Hippocampal formation (tissue), 2 donors: Measurements from ENCODE around the gene HUNK.
"Not testable (repeated sequence)": the region's sequence is repeated elsewhere in the genome, so short reads cannot be mapped to it uniquely, and the experiment has no call there.

Experiments
- DNase-seq, 2 donors: peaks; one replicate each; lab custom pipeline; 2025; lab: John Stamatoyannopoulos, UW

HUNK gene

GRCh38 chr21:31870472-31871193 lies 2.2 kb upstream of the HUNK start:
- DNase-seq, result no peak

- DNase-seq, result not testable (repeated sequence)
Observed at GRCh38 chr21:31871371-31871770, 1.4 kb upstream of the HUNK start.

DNA sequence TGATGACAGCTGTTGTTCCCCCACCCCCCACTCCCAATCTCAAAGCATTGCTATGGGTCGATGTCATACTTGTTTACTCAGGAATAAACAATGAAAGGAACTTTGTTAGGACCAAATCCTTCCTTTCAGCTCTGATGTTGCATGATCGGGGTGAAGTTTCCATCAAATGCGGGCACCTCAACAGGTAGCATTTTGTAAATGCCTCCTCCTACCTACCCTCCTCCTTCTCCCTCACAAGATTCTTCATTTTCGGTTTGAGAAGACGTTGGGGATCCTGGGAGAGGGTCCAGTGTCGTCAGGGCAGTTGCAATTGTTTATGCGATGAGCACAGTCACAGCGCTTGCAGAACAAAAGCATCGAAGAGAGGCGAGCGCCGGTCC lies 758 bp upstream of the HUNK start:
- no peak for DNase-seq

DNA sequence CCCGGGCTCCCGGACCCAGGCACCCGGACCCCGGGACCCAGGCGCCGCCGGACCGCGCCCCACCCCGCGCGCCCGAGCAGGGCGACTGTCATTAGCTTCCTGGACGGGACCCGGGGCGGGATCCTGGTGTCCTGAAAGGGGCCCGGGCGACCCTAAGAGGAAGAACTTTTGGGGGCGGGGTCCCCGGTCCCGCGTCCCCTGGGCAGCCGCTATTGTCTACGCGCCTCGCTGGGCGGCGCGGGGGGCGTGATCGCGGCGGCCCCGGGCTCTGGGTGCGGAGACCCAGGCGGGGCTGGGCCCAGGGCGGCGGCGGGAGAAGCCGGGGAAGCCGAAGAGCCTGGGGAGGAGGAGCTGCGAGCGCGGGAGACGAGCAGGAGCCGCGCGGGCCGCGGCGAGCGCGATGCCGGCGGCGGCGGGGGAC lies 465 bp downstream of the HUNK start:
- no peak for DNase-seq

DNA sequence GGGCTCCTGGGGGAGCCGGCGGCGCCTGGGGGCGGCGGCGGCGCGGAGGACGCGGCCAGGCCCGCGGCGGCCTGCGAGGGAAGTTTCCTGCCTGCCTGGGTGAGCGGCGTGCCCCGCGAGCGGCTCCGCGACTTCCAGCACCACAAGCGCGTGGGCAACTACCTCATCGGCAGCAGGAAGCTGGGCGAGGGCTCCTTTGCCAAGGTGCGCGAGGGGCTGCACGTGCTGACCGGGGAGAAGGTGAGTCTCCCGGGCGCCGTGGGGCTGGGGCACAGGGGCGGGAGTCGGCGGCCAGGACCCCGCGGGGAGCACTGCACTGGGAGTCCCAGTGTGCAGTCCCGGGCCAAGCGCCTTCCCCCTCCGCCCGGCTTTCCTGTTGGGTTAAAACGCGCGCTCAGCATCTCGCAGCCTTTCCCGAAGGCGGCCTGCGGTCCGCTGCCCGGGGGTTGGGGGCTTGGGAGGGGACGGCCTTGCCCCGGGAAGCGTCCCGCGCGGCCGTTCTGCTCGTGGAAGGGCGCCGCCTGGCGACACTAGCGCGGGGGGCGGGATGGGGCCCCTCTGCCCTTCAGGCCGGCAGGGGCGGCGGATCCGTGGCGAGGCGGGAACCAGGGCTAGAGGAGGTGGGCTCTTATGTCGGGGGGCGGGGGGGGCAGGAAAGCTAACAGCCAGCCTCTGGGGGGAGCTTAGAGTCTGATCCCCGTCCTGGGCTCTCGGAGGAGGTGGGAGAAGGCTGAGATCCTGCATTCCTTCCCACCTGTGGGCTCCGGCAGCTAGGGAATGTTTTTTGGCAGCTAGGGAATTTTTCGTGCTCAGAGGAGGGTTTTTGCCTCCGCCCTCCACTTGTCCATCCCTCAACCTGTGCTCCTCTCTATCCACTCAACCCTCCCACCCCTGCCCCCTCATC lies 1.1 kb downstream of the HUNK start:
- DNase-seq, result no peak

GRCh38 chr21:31874812-31875212 lies 2.0 kb downstream of the HUNK start:
- DNase-seq, result no peak

DNA sequence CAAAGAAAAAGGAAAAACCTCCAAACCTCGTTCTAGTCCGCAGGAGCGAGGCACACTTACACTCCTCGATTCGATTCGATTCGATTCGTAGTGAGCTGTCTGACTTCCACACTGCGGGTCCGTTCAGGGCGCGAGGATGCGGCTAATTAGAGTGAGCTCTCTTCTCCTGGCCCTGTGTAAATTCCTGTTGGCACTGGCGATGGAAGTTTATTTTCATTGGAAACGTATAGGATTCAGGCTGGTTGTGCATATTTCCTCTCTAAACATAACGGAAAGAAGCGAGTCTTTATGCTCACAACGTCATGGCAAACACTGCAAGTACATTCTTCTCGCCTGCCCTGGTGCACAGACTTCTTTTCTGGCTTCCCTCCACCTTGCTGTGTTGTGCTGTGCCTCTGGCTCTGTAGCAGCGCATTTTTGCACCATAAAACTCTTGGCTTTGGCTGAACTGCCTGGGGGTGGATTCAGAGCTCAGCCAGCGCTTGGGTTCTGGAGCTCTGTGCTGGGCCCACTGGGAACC lies 2.7 kb downstream of the HUNK start:
- DNase-seq, result no peak

DNA sequence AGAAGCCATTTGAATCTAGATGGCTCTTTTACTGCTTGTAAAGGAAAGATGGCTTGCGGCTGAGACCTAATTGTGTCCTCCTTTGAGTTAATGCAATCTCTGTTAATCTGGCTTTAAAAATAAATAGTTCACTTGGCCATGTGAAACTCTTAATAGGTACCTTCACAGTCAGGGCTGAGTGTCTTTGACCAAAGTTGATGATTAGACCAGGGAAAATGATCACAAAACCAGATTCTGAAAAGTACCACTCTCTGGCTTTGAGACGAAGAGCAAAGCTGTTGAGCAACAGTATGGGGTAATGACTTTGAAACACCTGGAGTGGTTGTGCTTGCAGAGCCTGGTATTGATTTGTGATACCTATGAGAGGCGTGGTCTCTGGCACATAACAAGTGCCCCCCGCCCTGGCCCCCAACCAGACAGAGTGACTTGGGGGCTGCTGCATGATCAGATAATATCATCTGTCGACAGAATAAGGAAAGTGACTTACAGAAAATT lies 4.7 kb downstream of the HUNK start:
- no peak for DNase-seq

GRCh38 chr21:31878831-31879230 lies 6.0 kb downstream of the HUNK start:
- no peak for DNase-seq

DNA sequence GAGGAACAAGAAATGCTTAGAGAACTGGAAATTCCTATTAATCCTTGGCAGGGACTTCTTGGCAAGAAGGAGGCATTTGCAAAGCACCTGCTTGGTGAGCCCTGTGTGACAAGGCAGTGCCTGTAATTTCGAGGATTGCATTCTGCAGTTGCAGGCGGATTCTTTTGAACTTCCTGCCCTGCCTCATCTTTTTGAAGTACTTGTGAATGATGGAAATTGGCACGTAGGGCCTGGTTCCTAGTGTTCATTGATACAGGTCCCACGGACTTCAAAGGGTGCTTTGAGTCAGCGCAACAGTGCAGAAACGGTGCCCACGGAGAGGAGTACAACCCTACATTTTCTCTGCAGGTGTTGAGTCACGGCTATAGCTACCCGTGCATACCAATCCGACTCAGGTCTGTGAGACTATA lies 6.4 kb downstream of the HUNK start:
- no peak for DNase-seq

- DNase-seq, result no peak
Observed at GRCh38 chr21:31879911-31880310, 7.1 kb downstream of the HUNK start.

GRCh38 chr21:31880816-31881215 lies 8.0 kb downstream of the HUNK start:
- DNase-seq, result no peak

DNA sequence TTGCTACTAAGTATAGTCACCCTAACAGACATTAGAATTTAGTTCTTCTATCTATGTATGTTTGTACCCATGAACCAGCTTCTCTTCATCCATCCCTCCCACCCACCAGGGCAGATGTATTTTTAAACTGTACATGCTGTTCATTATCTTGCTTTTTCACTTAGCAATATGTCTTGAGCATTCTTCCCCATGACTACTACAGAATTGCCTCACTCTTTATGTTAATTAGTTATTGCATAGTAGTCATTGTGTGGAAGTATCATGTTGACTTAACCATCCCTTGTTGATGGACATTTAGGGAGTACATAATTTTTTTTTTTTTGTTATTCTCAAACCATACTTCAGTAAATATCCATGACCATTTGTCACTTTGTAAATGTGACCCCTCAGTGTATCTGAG lies 9.9 kb downstream of the HUNK start:
- DNase-seq, result no peak

- DNase-seq, result no peak
Observed at GRCh38 chr21:31885146-31885545, 12.3 kb downstream of the HUNK start.

DNA sequence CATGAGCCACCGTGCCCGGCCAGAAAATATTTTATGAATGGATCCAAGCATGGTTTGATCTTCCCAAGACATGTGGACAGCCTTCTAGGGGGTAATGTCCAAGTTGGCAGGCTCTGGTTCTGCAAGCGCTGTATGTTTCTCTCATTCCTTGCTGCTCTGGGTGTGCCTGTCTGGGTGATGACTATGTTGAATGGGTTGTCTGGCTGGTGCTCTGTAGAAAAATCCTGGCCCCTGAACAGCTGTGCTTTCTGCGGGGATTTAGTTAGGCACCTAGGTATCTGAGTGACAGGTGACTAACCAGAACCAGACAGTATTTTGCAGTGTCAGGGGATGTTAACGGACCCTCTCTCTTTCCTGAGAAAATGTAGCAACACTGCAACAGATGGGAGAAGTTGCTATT lies 14.1 kb downstream of the HUNK start:
- DNase-seq, result no peak

- DNase-seq, result no peak
Observed at GRCh38 chr21:31887391-31887841, 14.6 kb downstream of the HUNK start.

GRCh38 chr21:31888936-31889371 lies 16.1 kb downstream of the HUNK start:
- DNase-seq, result no peak

- no peak for DNase-seq
Observed at GRCh38 chr21:31889460-31889859, 16.6 kb downstream of the HUNK start.

DNA sequence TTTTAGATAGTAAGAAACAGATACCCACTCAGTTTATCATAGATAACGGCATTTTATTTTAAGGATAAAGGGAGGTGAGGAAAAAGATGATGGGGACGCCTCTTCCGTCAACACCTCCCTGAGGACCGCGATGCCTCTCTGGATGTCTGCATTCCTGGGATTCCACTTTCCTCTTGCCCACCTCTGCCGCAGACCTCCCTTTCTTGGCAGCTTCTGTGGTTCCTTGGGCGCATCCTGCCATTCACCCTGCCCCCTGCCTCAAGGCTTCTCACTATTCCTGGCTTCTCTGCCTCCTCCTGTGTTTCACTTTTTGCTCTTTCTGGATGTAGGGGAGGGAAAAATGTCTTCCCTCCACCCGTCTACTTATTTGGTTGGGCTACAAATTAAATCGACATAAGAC lies 19.9 kb downstream of the HUNK start:
- no peak for DNase-seq

- no peak for DNase-seq
Observed at GRCh38 chr21:31893851-31894415, 21.1 kb downstream of the HUNK start.

- DNase-seq, result no peak
Observed at GRCh38 chr21:31894457-31894856, 21.6 kb downstream of the HUNK start.

DNA sequence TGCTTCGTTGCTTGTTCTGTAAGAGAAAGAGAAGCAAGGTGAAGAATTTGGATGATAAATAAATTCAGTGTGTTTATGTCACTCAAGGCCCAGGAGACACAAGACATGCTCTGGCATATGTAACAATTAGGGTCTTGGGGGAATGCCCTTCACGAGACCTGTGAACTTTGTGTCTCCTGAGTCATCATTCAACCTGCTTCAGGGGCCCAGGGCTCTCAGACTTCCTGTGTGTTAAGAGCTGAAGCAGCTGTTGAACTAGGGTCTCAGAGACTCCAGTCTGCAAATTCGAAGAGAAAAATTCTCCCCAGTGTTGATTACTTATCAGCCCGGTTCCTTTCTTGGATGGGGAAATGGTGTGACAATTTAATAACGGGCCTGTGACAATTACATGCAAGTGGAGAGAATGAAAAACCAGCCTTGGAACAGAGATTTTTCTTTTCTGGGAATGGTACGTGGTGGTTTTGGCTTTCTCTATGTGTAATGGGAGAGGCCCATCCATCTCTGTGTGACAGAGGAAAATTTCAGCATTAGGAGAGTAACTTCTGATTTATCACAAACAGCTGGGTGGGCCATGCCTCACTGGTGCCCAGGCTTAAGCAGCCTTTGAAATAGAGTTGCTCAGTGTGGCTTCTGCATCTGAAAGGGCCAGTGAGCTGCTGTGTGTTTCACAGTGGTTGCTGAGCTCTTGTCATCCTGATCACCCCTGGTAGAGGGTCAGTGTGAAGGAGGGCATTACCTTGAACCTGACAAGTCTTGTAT lies 22.4 kb downstream of the HUNK start:
- no peak for DNase-seq
